ENCODE measurements around the gene FLOT2. TPM values are rescaled to one million over a fixed set of nuclear protein-coding genes. Genes with fewer than 3 reads are reported as not detected.

The FLOT2 gene
- total and polyA plus RNA-seq, 4 experiments from 2014 or later = 216 to 288 (median 254) TPM

GRCh38 chr17:28900986-28901726, 3.6 kb upstream of the FLOT2 start:
- H3K36me3 Mint-ChIP-seq = peaks cover 6 to 39% of the 10 kb centered on the region in 2 donors
- peak overlapping the region in 6 of 7 donors; percentile 89 to 97 (median 92) for H3K27ac Mint-ChIP-seq
- H3K4me3 Mint-ChIP-seq = peak overlapping the region; percentile 83 to 97 (median 90)
- Histone ChIP-seq H3K4me3 (ENCODE audit: low read length in 2 of 2) (no peak overlapping the region), H3K36me3 (ENCODE audit: insufficient read depth, low read length) (peaks cover 4% of the 10 kb centered on the region), H3K27ac (ENCODE audit: low read depth, low read length) (peak overlapping the region; percentile 76), H3K4me1 (ENCODE audit: insufficient read depth, low read length) (peaks cover 43% of the 10 kb centered on the region), H3K9me3 (ENCODE audit: control insufficient read depth in 1 of 2, low read length in 2 of 2) (no peaks in the 10 kb centered on the region), H3K27me3 (ENCODE audit: insufficient read depth, low read length) (no peaks in the 10 kb centered on the region)
- DNase-seq = no peak
- peaks cover 34 to 62% (median 48%) of the 10 kb centered on the region in 4 donors for H3K4me1 Mint-ChIP-seq
- no peaks in the 10 kb centered on the region for H3K27me3 Mint-ChIP-seq
- intact Hi-C loops (cut with micrococcal nuclease) = no loop called here
- CTCF ChIA-PET (ENCODE audit: partially characterized antibody) = interaction anchor here (0.8 to 4.6 kb wide), 18 partner anchors 8 to 173 kb away, joined by 3 to 48 read pairs (median 8); partner anchors contain the start of genes FAM222B, NEK8, PHF12 and TLCD1
- POLR2A ChIA-PET (ENCODE audit: partially characterized antibody) = interaction anchor here (0.8 to 9.9 kb wide), 11 partner anchors 10 to 174 kb away, joined by 3 to 193 read pairs (median 3); partner anchors contain the start of genes FAM222B, NEK8, PHF12 and TLCD1
- no peaks in the 10 kb centered on the region for H3K9me3 Mint-ChIP-seq

GRCh38 chr17:28899212-28899815, 1.8 kb upstream of the FLOT2 start:
- no peak for DNase-seq
- H3K27me3 Mint-ChIP-seq = no peaks in the 10 kb centered on the region
- H3K27ac ChIP-seq (ENCODE audit: low read depth, low read length) = no peak overlapping the region
- peak overlapping the region; percentile 69 to 95 (median 80) for H3K27ac Mint-ChIP-seq
- ChIA-PET CTCF (ENCODE audit: partially characterized antibody) (interaction anchor here (1.4 to 5.6 kb wide), 7 partner anchors 18 to 173 kb away, joined by 3 to 55 read pairs (median 11); partner anchors contain the start of genes FAM222B and TLCD1), POLR2A (ENCODE audit: partially characterized antibody) (interaction anchor here (1.2 to 9.9 kb wide), 7 partner anchors 10 to 180 kb away, joined by 3 to 193 read pairs (median 16); partner anchors contain the start of genes ERAL1, NEK8, PHF12 and RPL23A)
- H3K4me3 ChIP-seq (ENCODE audit: low read length in 2 of 2) = no peak overlapping the region
- H3K4me1 Mint-ChIP-seq = peaks cover 42 to 75% (median 59%) of the 10 kb centered on the region in 4 donors
- intact Hi-C loops (cut with micrococcal nuclease) = no loop called here
- H3K27me3 ChIP-seq (ENCODE audit: insufficient read depth, low read length) = no peaks in the 10 kb centered on the region
- H3K9me3 ChIP-seq (ENCODE audit: control insufficient read depth in 1 of 2, low read length in 2 of 2) = no peaks in the 10 kb centered on the region
- H3K4me1 ChIP-seq (ENCODE audit: insufficient read depth, low read length) = peaks cover 57% of the 10 kb centered on the region
- H3K4me3 Mint-ChIP-seq = peak overlapping the region; percentile 26 to 95 (median 66)
- peaks cover 6 to 28% of the 10 kb centered on the region in 2 donors for H3K36me3 Mint-ChIP-seq
- no peaks in the 10 kb centered on the region for H3K36me3 ChIP-seq (ENCODE audit: insufficient read depth, low read length)
- H3K9me3 Mint-ChIP-seq = no peaks in the 10 kb centered on the region

GRCh38 chr17:28898527-28898955, 1.0 kb upstream of the FLOT2 start:
- peaks cover 45 to 77% (median 64%) of the 10 kb centered on the region in 4 donors for H3K4me1 Mint-ChIP-seq
- ChIA-PET CTCF (ENCODE audit: partially characterized antibody) (interaction anchor here (1.1 to 5.6 kb wide), 10 partner anchors 12 to 172 kb away, joined by 3 to 55 read pairs (median 9); partner anchors contain the start of genes FAM222B and TLCD1), POLR2A (ENCODE audit: partially characterized antibody) (interaction anchor here (0.8 to 9.9 kb wide), 15 partner anchors 10 to 179 kb away, joined by 3 to 193 read pairs (median 11); partner anchors contain the start of genes ERAL1, FAM222B, NEK8 and PHF12)
- Histone ChIP-seq H3K4me1 (ENCODE audit: insufficient read depth, low read length) (peaks cover 65% of the 10 kb centered on the region), H3K36me3 (ENCODE audit: insufficient read depth, low read length) (no peaks in the 10 kb centered on the region), H3K27ac (ENCODE audit: low read depth, low read length) (peak overlapping the region; percentile 88), H3K4me3 (ENCODE audit: low read length in 2 of 2) (peak overlapping the region; percentile 86 to 90), H3K9me3 (ENCODE audit: control insufficient read depth in 1 of 2, low read length in 2 of 2) (no peaks in the 10 kb centered on the region), H3K27me3 (ENCODE audit: insufficient read depth, low read length) (no peaks in the 10 kb centered on the region)
- H3K27me3 Mint-ChIP-seq = no peaks in the 10 kb centered on the region
- no peak for DNase-seq
- H3K4me3 Mint-ChIP-seq = peak overlapping the region in 7 of 8 donors; percentile 29 to 98 (median 95)
- H3K9me3 Mint-ChIP-seq = no peaks in the 10 kb centered on the region
- intact Hi-C loops (cut with micrococcal nuclease) = no loop called here
- H3K36me3 Mint-ChIP-seq = peaks cover 6 to 31% of the 10 kb centered on the region in 2 donors
- peak overlapping the region; percentile 41 to 100 (median 95) for H3K27ac Mint-ChIP-seq

GRCh38 chr17:28897769-28898526, 415 bp upstream of the FLOT2 start:
- ChIA-PET POLR2A (ENCODE audit: partially characterized antibody) (interaction anchor here (0.7 to 9.9 kb wide), 24 partner anchors 10 to 396 kb away, joined by 3 to 193 read pairs (median 8); partner anchors contain the start of genes ERAL1, FAM222B, NEK8 and NUFIP2), CTCF (ENCODE audit: partially characterized antibody) (interaction anchor here (0.8 to 5.6 kb wide), 13 partner anchors 12 to 219 kb away, joined by 3 to 55 read pairs (median 5); partner anchors contain the start of genes FAM222B and TLCD1)
- H3K27me3 ChIP-seq (ENCODE audit: insufficient read depth, low read length) = no peaks in the 10 kb centered on the region
- H3K36me3 ChIP-seq (ENCODE audit: insufficient read depth, low read length) = no peaks in the 10 kb centered on the region
- Mint-ChIP-seq H3K27me3 (no peaks in the 10 kb centered on the region), H3K4me3 (peak overlapping the region; percentile 90 to 98 (median 96)), H3K27ac (peak overlapping the region; percentile 94 to 100 (median 96)), H3K9me3 (no peaks in the 10 kb centered on the region), H3K4me1 (peaks cover 45 to 77% (median 65%) of the 10 kb centered on the region in 4 donors), H3K36me3 (peaks cover 6 to 37% of the 10 kb centered on the region in 2 donors)
- no peaks in the 10 kb centered on the region for H3K9me3 ChIP-seq (ENCODE audit: control insufficient read depth in 1 of 2, low read length in 2 of 2)
- intact Hi-C loops (cut with micrococcal nuclease) = loop anchor here (1.0 to 2.0 kb wide), 2 partner anchors 21 to 28 kb away; no protein-coding TSS in a partner anchor
- H3K27ac ChIP-seq (ENCODE audit: low read depth, low read length) = peak overlapping the region; percentile 88
- peaks cover 65% of the 10 kb centered on the region for H3K4me1 ChIP-seq (ENCODE audit: insufficient read depth, low read length)
- DNase-seq = peak in 2 of 5 donors; percentile 12 to 53
- H3K4me3 ChIP-seq (ENCODE audit: low read length in 2 of 2) = peak overlapping the region; percentile 86 to 90

GRCh38 chr17:28896491-28896883, 1.0 kb downstream of the FLOT2 start:
- Mint-ChIP-seq H3K27me3 (no peaks in the 10 kb centered on the region), H3K4me3 (peak overlapping the region; percentile 91 to 98 (median 96)), H3K9me3 (no peaks in the 10 kb centered on the region), H3K36me3 (peaks cover 8 to 39% of the 10 kb centered on the region in 2 donors), H3K27ac (peak overlapping the region; percentile 79 to 100 (median 96)), H3K4me1 (peaks cover 44 to 83% (median 64%) of the 10 kb centered on the region in 4 donors)
- DNase-seq = no peak
- Histone ChIP-seq H3K9me3 (ENCODE audit: control insufficient read depth in 1 of 2, low read length in 2 of 2) (no peaks in the 10 kb centered on the region), H3K36me3 (ENCODE audit: insufficient read depth, low read length) (no peaks in the 10 kb centered on the region), H3K27ac (ENCODE audit: low read depth, low read length) (peak overlapping the region; percentile 88), H3K4me3 (ENCODE audit: low read length in 2 of 2) (peak overlapping the region; percentile 74 to 86), H3K27me3 (ENCODE audit: insufficient read depth, low read length) (no peaks in the 10 kb centered on the region), H3K4me1 (ENCODE audit: insufficient read depth, low read length) (peaks cover 73% of the 10 kb centered on the region)
- ChIA-PET CTCF (ENCODE audit: partially characterized antibody) (interaction anchor here (0.7 to 5.6 kb wide), 6 partner anchors 15 to 146 kb away, joined by 3 to 55 read pairs (median 3); partner anchors contain the start of gene FAM222B), POLR2A (ENCODE audit: partially characterized antibody) (interaction anchor here (0.7 to 9.9 kb wide), 11 partner anchors 12 to 185 kb away, joined by 3 to 193 read pairs (median 11); partner anchors contain the start of genes FAM222B, NEK8, PHF12 and PROCA1)
- intact Hi-C loops (cut with micrococcal nuclease) = loop anchor here (2.0 kb wide), 1 partner anchor 20 kb away; no protein-coding TSS in a partner anchor
